ENCODE results near the gene ATF5.

The ATF5 gene

GRCh38 chr19:49981603-49982593 lies 52.9 kb downstream of the ATF5 start:
- DNase-seq, result no peak
